Gastrocnemius medialis (tissue), 4 donors: ENCODE measurements around the gene AKTIP. TPM values are rescaled to one million over a fixed set of nuclear protein-coding genes. Genes with fewer than 3 reads are reported as not detected.

Experiments used
- ATAC-seq, 2 donors: fragments of 150-250 bp; one replicate each; pipeline ENCODE4 v1.9.1; 2016
- DNase-seq, 2 donors: peaks; one replicate each; pipeline ENCODE4 v3.0.0-alpha.2; 2019
- H3K27ac ChIP-seq, 4 donors: fragments of 200-600 bp; sonication (generic); 1 replicate in 1 of 4; 2 replicates in 3 of 4; pipeline ENCODE4 v1.5.1; 2016 to 2018; ENCODE audit warnings: mild to moderate bottlenecking in 2 of 4, moderate library complexity in 1 of 4
- H3K27me3 ChIP-seq, 3 donors: fragments of 200-600 bp; sonication (generic) in 2 of 3; 1 replicate in 1 of 3; 2 replicates in 2 of 3; pipeline versions ENCODE4 v1.5.1 to v1.6.0; 2016 to 2019; ENCODE audit warnings: mild to moderate bottlenecking in 1 of 3, moderate library complexity in 1 of 3
- H3K36me3 ChIP-seq, 2 donors: fragments of 200-600 bp; sonication (generic) in 1 of 2; one replicate each; pipeline ENCODE4 v1.5.1; 2017 to 2018
- H3K4me1 ChIP-seq, 2 donors: fragments of 200-600 bp; sonication (generic) in 1 of 2; one replicate each; pipeline ENCODE4 v1.5.1; 2016 to 2017; ENCODE audit warnings: mild to moderate bottlenecking in 2 of 2
- H3K4me3 ChIP-seq, 4 donors: fragments of 200-600 bp; sonication (generic) in 3 of 4; 1 replicate in 1 of 4; 2 replicates in 3 of 4; pipeline ENCODE4 v1.5.1; 2016 to 2019; ENCODE audit warnings: mild to moderate bottlenecking in 2 of 4
- H3K9me3 ChIP-seq, 3 donors: fragments of 200-600 bp; sonication (generic) in 2 of 3; 1 replicate in 1 of 3; 2 replicates in 2 of 3; pipeline ENCODE4 v1.5.1; 2016 to 2019
- CTCF ChIP-seq, 5 experiments: fragments of 450-650 bp in 3 of 5; fragments of 200-600 bp in 2 of 5; sonication (generic) in 2 of 5; IDR thresholded peaks in 4 of 5; conservative IDR thresholded peaks in 1 of 5; 1 replicate in 4 of 5; 2 replicates in 1 of 5; pipeline ENCODE4 v1.5.1; 2016 to 2019; ENCODE audit warnings: antibody characterized with exemption in 5 of 5, mild to moderate bottlenecking in 3 of 5, moderate library complexity in 3 of 5
- POLR2A ChIP-seq, 2 donors: fragments of 450-650 bp; IDR thresholded peaks; one replicate each; pipeline ENCODE4 v1.6.1; 2017; ENCODE audit warnings: antibody characterized with exemption in 2 of 2, mild to moderate bottlenecking in 2 of 2, moderate library complexity in 2 of 2
- in situ Hi-C, 4 donors: fragments of 200-750 bp; cut with MboI; loops; one replicate each; pipeline versions ENCODE4 v1.15.0 to v1.8.0; 2017; ENCODE audit warnings: low sequenced_read_pairs in 4 of 4
- intact Hi-C: fragments of 100-400 bp; cut with DNase I; formaldehyde crosslinking; loops from one replicate; pipeline ENCODE4 v1.15.1; 2023; ENCODE audit warnings: low total_unique reads
- total RNA-seq, 4 donors: library from RNA; depleted of rRNA; stranded (reverse); fragments of >200 nt; gene quantifications; one replicate each; pipeline versions ENCODE4 v1.1.0 to v1.2.3, GENCODE V29; 2016

Gene AKTIP
- total RNA-seq, 4 donors from 2014 or later = 86.2 to 102 (median 94.1) TPM

- in situ Hi-C loops = no loop called here
- H3K4me3 ChIP-seq = no peak overlapping the region
- intact Hi-C loops = no loop called here
- no peaks in the 10 kb centered on the region for H3K27me3 ChIP-seq
- H3K27ac ChIP-seq = no peak overlapping the region
- peaks cover 21 to 27% of the 10 kb centered on the region in 2 donors for H3K4me1 ChIP-seq
- no peaks in the 10 kb centered on the region for H3K9me3 ChIP-seq
- ATAC-seq (no peak), DNase-seq (no peak)
- H3K36me3 ChIP-seq = peaks cover 0 to 80% of the 10 kb centered on the region in 2 donors
- TF ChIP-seq POLR2A (IDR thresholded peaks at IDR 0.05) (no peak), CTCF (IDR thresholded peaks at IDR 0.05 in 4 of 5, conservative IDR thresholded peaks at IDR 0.05 in 1 of 5) (no peak)
Observed at GRCh38 chr16:53492503-53492902, 10.5 kb downstream of the AKTIP start.

GRCh38 chr16:53489755-53490154 lies 13.3 kb downstream of the AKTIP start:
- ATAC-seq (peak; percentile 65 to 72), DNase-seq (no peak)
- Histone ChIP-seq H3K27ac (peak overlapping the region; percentile 41 to 74 (median 49)), H3K27me3 (no peaks in the 10 kb centered on the region), H3K9me3 (no peaks in the 10 kb centered on the region), H3K4me1 (peaks cover 21 to 27% of the 10 kb centered on the region in 2 donors), H3K36me3 (peaks cover 0 to 67% of the 10 kb centered on the region in 2 donors), H3K4me3 (no peak overlapping the region)
- in situ Hi-C loops = no loop called here
- intact Hi-C loops = loop anchor here (1.0 kb wide), 1 partner anchor 28 kb away; no protein-coding TSS in a partner anchor
- no peak for TF ChIP-seq CTCF (IDR thresholded peaks at IDR 0.05 in 4 of 5, conservative IDR thresholded peaks at IDR 0.05 in 1 of 5)
- TF ChIP-seq POLR2A (IDR thresholded peaks at IDR 0.05) = no peak

GRCh38 chr16:53486230-53486629 lies 16.8 kb downstream of the AKTIP start:
- peaks cover 21 to 27% of the 10 kb centered on the region in 2 donors for H3K4me1 ChIP-seq
- no peak for TF ChIP-seq CTCF (IDR thresholded peaks at IDR 0.05 in 4 of 5, conservative IDR thresholded peaks at IDR 0.05 in 1 of 5)
- no peak for TF ChIP-seq POLR2A (IDR thresholded peaks at IDR 0.05)
- intact Hi-C loops = no loop called here
- H3K27me3 ChIP-seq = no peaks in the 10 kb centered on the region
- in situ Hi-C loops = no loop called here
- ATAC-seq (no peak), DNase-seq (no peak)
- no peak overlapping the region for H3K4me3 ChIP-seq
- H3K9me3 ChIP-seq = no peaks in the 10 kb centered on the region
- H3K36me3 ChIP-seq = peaks cover 3 to 62% of the 10 kb centered on the region in 2 donors
- H3K27ac ChIP-seq = no peak overlapping the region

- no peak for DNase-seq
- intact Hi-C loops = loop anchor here (5.0 kb wide), 1 partner anchor 37 kb away; no protein-coding TSS in a partner anchor
- in situ Hi-C loops = no loop called here
- no peak overlapping the region for H3K27ac ChIP-seq
- no peaks in the 10 kb centered on the region for H3K9me3 ChIP-seq
- TF ChIP-seq POLR2A (IDR thresholded peaks at IDR 0.05) (no peak), CTCF (IDR thresholded peaks at IDR 0.05 in 4 of 5, conservative IDR thresholded peaks at IDR 0.05 in 1 of 5) (no peak)
- no peaks in the 10 kb centered on the region for H3K27me3 ChIP-seq
- no peak for ATAC-seq
- H3K4me1 ChIP-seq = peaks cover 8 to 11% of the 10 kb centered on the region in 2 donors
- peaks cover 3 to 64% of the 10 kb centered on the region in 2 donors for H3K36me3 ChIP-seq
- H3K4me3 ChIP-seq = no peak overlapping the region
Observed at GRCh38 chr16:53484542-53484941, 18.5 kb downstream of the AKTIP start.

GRCh38 chr16:53482123-53482522 lies 20.9 kb downstream of the AKTIP start:
- Histone ChIP-seq H3K36me3 (peaks cover 3 to 71% of the 10 kb centered on the region in 2 donors), H3K27me3 (no peaks in the 10 kb centered on the region), H3K9me3 (no peaks in the 10 kb centered on the region), H3K4me3 (no peak overlapping the region), H3K4me1 (no peaks in the 10 kb centered on the region), H3K27ac (no peak overlapping the region)
- no peak for ATAC-seq
- no peak for DNase-seq
- intact Hi-C loops (loop anchor here (5.0 kb wide), 1 partner anchor 35 kb away; no protein-coding TSS in a partner anchor), in situ Hi-C loops (no loop called here)
- TF ChIP-seq CTCF (IDR thresholded peaks at IDR 0.05 in 4 of 5, conservative IDR thresholded peaks at IDR 0.05 in 1 of 5) = no peak
- no peak for TF ChIP-seq POLR2A (IDR thresholded peaks at IDR 0.05)
